Measurements from ENCODE around the gene TMEM151B. TPM values are rescaled to one million over a fixed set of nuclear protein-coding genes. Genes with fewer than 3 reads are reported as not detected.

The TMEM151B gene
- total RNA-seq, 1 experiment from 2014 or later, result not detected

DNA sequence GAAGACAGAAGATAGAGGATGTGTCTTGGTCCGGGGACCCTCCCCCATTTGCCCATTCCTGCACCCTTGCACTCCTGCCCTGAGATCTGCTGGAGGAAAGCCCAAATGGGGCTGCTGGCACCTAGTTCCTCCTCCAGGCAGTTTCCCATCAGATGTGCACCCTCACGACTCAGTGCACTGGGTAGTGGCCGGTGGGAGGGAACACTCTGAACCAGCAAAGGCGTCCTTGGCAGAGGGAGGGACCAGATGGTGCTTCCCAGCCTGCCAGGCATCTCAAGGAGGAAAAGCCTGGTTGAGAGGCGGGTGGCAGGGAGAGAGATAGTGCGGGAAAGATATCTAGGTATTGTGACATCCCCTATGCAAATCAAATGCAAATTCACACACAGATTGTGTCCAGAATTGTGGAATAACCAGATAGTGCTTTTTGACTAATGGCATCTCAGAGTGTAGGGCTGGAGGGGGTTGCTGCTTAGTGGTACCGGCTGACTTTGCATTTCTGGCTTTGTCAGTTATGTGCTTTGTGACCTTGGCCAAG is 19.5 kb downstream of the TMEM151B start:
- Histone ChIP-seq H4K20me1 (ENCODE audit: low read length) (no peaks in the 10 kb centered on the region), H3K79me2 (ENCODE audit: low read length) (no peaks in the 10 kb centered on the region), H3K4me1 (ENCODE audit: insufficient read depth, low read length) (no peaks in the 10 kb centered on the region), H3K9me3 (ENCODE audit: low read length) (no peaks in the 10 kb centered on the region), H3K27ac (ENCODE audit: low read length) (no peak overlapping the region), H3K4me3 (ENCODE audit: low read length) (no peak overlapping the region), H3K9me2 (replicated peaks; ENCODE audit: low read length) (no peaks in the 10 kb centered on the region), H3K36me3 (ENCODE audit: low read depth, low read length) (no peaks in the 10 kb centered on the region), H3K4me2 (ENCODE audit: low read length) (no peak overlapping the region), H2AFZ (ENCODE audit: low read length) (no peak overlapping the region), H3K9ac (ENCODE audit: low read length) (no peak overlapping the region), H3K27me3 (ENCODE audit: low read length) (peaks cover 66% of the 10 kb centered on the region), H3F3A (ENCODE audit: low read length, unreplicated experiment) (no peaks in the 10 kb centered on the region)
- DNase-seq, result no peak
- intact Hi-C loops (cut with micrococcal nuclease), result no loop called here
- TF ChIP-seq, protein P1, sequence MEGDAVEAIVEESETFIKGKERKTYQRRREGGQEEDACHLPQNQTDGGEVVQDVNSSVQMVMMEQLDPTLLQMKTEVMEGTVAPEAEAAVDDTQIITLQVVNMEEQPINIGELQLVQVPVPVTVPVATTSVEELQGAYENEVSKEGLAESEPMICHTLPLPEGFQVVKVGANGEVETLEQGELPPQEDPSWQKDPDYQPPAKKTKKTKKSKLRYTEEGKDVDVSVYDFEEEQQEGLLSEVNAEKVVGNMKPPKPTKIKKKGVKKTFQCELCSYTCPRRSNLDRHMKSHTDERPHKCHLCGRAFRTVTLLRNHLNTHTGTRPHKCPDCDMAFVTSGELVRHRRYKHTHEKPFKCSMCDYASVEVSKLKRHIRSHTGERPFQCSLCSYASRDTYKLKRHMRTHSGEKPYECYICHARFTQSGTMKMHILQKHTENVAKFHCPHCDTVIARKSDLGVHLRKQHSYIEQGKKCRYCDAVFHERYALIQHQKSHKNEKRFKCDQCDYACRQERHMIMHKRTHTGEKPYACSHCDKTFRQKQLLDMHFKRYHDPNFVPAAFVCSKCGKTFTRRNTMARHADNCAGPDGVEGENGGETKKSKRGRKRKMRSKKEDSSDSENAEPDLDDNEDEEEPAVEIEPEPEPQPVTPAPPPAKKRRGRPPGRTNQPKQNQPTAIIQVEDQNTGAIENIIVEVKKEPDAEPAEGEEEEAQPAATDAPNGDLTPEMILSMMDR (conservative IDR thresholded peaks at IDR 0.05; ENCODE audit: low read depth, low read length), result no peak
- TF ChIP-seq EZH2phosphoT487 (IDR thresholded peaks at IDR 0.05; ENCODE audit: borderline replicate concordance, low read length) (no peak), EZH2 (IDR thresholded peaks at IDR 0.05; ENCODE audit: low read length, unreplicated experiment) (no peak)
- ChIA-PET CTCF (no interaction called here), POLR2A (ENCODE audit: unreplicated experiment) (no interaction called here)
- ATAC-seq, result no peak
- BruUV-seq (replicated peaks), result no TSS peak

DNA sequence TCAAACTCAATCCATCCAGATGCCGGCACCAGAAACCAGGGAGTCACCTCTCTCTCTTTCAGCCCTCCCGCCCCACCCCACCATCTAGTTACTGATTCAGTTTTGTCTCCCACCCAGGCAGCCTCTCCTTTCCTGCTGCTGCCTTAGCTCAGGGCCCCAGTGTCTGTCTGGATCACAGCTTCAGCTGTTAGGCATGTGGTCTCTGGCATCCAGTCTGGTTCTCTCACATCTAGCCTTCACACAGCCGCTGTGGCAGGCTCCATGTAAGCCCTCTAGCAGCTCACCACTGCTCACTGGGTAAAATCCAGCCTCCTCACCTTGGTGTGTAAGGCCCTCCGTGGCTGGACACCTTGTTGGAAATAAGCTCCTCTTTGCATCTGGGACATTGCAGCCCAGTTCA is 21.6 kb downstream of the TMEM151B start:
- H3K9ac ChIP-seq (ENCODE audit: low read length), result no peak overlapping the region
- no peak for DNase-seq
- CTCF ChIA-PET, result no interaction called here
- no peak; the same call in 1 of the 2 replicates for ATAC-seq
- peaks cover 59% of the 10 kb centered on the region for H3K27me3 ChIP-seq (ENCODE audit: low read length)
- H3K9me2 ChIP-seq (replicated peaks; ENCODE audit: low read length), result no peaks in the 10 kb centered on the region
- H3K9me3 ChIP-seq (ENCODE audit: low read length), result no peaks in the 10 kb centered on the region
- no peaks in the 10 kb centered on the region for H3K36me3 ChIP-seq (ENCODE audit: low read depth, low read length)
- POLR2A ChIA-PET (ENCODE audit: unreplicated experiment), result no interaction called here
- no peak overlapping the region for H3K27ac ChIP-seq (ENCODE audit: low read length)
- H2AFZ ChIP-seq (ENCODE audit: low read length), result no peak overlapping the region
- no peaks in the 10 kb centered on the region for H3F3A ChIP-seq (ENCODE audit: low read length, unreplicated experiment)
- TF ChIP-seq EZH2phosphoT487 (IDR thresholded peaks at IDR 0.05; ENCODE audit: borderline replicate concordance, low read length) (no peak), EZH2 (IDR thresholded peaks at IDR 0.05; ENCODE audit: low read length, unreplicated experiment) (no peak)
- TF ChIP-seq, protein P1 (conservative IDR thresholded peaks at IDR 0.05; ENCODE audit: low read depth, low read length), result no peak
- no TSS peak for BruUV-seq (replicated peaks)
- no peak overlapping the region for H3K4me3 ChIP-seq (ENCODE audit: low read length)
- H4K20me1 ChIP-seq (ENCODE audit: low read length), result no peaks in the 10 kb centered on the region
- no peak overlapping the region for H3K4me2 ChIP-seq (ENCODE audit: low read length)
- H3K79me2 ChIP-seq (ENCODE audit: low read length), result no peaks in the 10 kb centered on the region
- intact Hi-C loops (cut with micrococcal nuclease), result no loop called here
- no peaks in the 10 kb centered on the region for H3K4me1 ChIP-seq (ENCODE audit: insufficient read depth, low read length)

DNA sequence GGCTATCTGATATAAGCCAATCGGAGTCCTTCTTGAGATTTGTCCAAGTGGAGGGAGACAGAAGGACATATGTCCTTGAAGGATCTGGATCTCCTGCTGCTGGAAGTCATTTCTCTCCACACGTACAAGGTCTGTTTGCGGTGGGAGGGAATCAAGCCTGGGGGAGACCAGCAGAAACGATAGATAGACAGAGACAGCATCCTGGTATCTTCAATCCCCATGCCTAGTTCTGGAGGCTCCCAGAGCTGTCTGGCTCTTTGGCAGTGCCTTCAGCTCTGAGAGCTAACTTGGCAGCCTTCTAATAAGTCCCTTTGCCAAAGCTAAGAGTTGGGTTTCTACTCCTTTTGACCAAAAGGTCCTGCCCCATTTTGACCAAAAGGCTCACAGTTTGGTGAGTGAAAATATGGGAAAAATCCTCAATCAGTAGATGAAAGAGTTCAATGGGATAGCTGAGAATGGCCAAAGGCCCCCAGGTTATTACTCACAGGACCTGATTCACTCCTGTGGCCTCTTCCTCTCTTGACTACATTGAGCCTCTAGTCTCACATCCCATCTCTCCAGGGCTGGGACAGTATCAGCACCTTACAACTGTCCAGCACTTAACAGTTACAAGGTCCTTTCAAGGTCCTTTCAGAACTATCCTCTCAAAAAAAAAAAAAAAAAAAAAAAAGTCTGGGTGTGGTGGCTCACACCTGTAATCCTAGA is 22.6 kb downstream of the TMEM151B start:
- Histone ChIP-seq H3K79me2 (ENCODE audit: low read length) (no peaks in the 10 kb centered on the region), H3F3A (ENCODE audit: low read length, unreplicated experiment) (no peaks in the 10 kb centered on the region), H3K36me3 (ENCODE audit: low read depth, low read length) (no peaks in the 10 kb centered on the region), H3K4me3 (ENCODE audit: low read length) (no peak overlapping the region), H4K20me1 (ENCODE audit: low read length) (no peaks in the 10 kb centered on the region), H3K9me3 (ENCODE audit: low read length) (no peaks in the 10 kb centered on the region), H3K27ac (ENCODE audit: low read length) (no peak overlapping the region), H2AFZ (ENCODE audit: low read length) (no peak overlapping the region), H3K4me1 (ENCODE audit: insufficient read depth, low read length) (no peaks in the 10 kb centered on the region), H3K27me3 (ENCODE audit: low read length) (peaks cover 59% of the 10 kb centered on the region), H3K9me2 (replicated peaks; ENCODE audit: low read length) (no peaks in the 10 kb centered on the region), H3K9ac (ENCODE audit: low read length) (no peak overlapping the region), H3K4me2 (ENCODE audit: low read length) (no peak overlapping the region)
- ATAC-seq (no peak), DNase-seq (no peak)
- intact Hi-C loops (cut with micrococcal nuclease), result no loop called here
- no peak for TF ChIP-seq EZH2 (IDR thresholded peaks at IDR 0.05; ENCODE audit: low read length, unreplicated experiment)
- TF ChIP-seq, protein P1 (conservative IDR thresholded peaks at IDR 0.05; ENCODE audit: low read depth, low read length), result no peak
- ChIA-PET CTCF (no interaction called here), POLR2A (ENCODE audit: unreplicated experiment) (no interaction called here)
- BruUV-seq (replicated peaks), result no TSS peak

Data from PC-3 (cell line).